Chondrocyte (in vitro differentiated cells): ENCODE results near the gene EHBP1. TPM values are rescaled to one million over a fixed set of nuclear protein-coding genes. Genes with fewer than 3 reads are reported as not detected.

ENCODE experiments used
- DNase-seq: peaks from one replicate; pipeline ENCODE4 v3.0.0; 2021; ENCODE audit warnings: mixed read lengths, low spot score
- H3K27ac Mint-ChIP-seq: one replicate; pipeline ENCODE4 v1.8.0; 2021; ENCODE audit warnings: mild to moderate bottlenecking, moderate library complexity, mixed read lengths; ENCODE audit not compliant: unreplicated experiment
- H3K27me3 Mint-ChIP-seq: 2 replicates; pipeline ENCODE4 v1.8.0; 2021; ENCODE audit warnings: low read depth, mixed read lengths
- H3K36me3 Mint-ChIP-seq: 2 replicates; pipeline ENCODE4 v1.8.0; 2021; ENCODE audit warnings: low read depth, mixed read lengths
- H3K4me1 Mint-ChIP-seq: 2 replicates; pipeline ENCODE4 v1.8.0; 2021; ENCODE audit warnings: low read depth, mild to moderate bottlenecking, mixed read lengths
- H3K4me3 Mint-ChIP-seq: one replicate; pipeline ENCODE4 v1.8.0; 2021; ENCODE audit warnings: mild to moderate bottlenecking, moderate library complexity, mixed read lengths; ENCODE audit not compliant: unreplicated experiment
- H3K9me3 Mint-ChIP-seq: 2 replicates; pipeline ENCODE4 v1.8.0; 2021; ENCODE audit warnings: low read depth, mixed read lengths
- CTCF ChIP-seq: fragments of 200-600 bp; sonication (generic); IDR thresholded peaks from 2 replicates; pipeline ENCODE4 v1.5.0; 2021; ENCODE audit warnings: antibody characterized with exemption, mild to moderate bottlenecking, moderate library complexity
- total RNA-seq: library from RNA; stranded (reverse); gene quantifications from 3 replicates; pipeline ENCODE4 v1.2.1, GENCODE V29; 2021

EHBP1 gene
- total RNA-seq, 1 donor from 2014 or later: 48.6 TPM

GRCh38 chr2:63041592-63041991 lies 336.1 kb downstream of the EHBP1 start:
- peaks cover 16% of the 10 kb centered on the region for H3K36me3 Mint-ChIP-seq
- TF ChIP-seq CTCF: no peak
- DNase-seq: no peak
- peaks cover 22% of the 10 kb centered on the region for H3K27me3 Mint-ChIP-seq
- H3K4me1 Mint-ChIP-seq: no peaks in the 10 kb centered on the region
- H3K9me3 Mint-ChIP-seq: no peaks in the 10 kb centered on the region
- H3K27ac Mint-ChIP-seq: no peak overlapping the region
- no peak overlapping the region for H3K4me3 Mint-ChIP-seq

- Mint-ChIP-seq H3K4me3 (no peak overlapping the region), H3K4me1 (peaks cover 24% of the 10 kb centered on the region), H3K36me3 (peaks cover 20% of the 10 kb centered on the region), H3K27me3 (peaks cover 49% of the 10 kb centered on the region), H3K27ac (no peak overlapping the region), H3K9me3 (no peaks in the 10 kb centered on the region)
- TF ChIP-seq CTCF: no peak
- no peak for DNase-seq
Observed at GRCh38 chr2:63044362-63045327, 339.1 kb downstream of the EHBP1 start.

- Mint-ChIP-seq H3K4me3 (no peak overlapping the region), H3K9me3 (no peaks in the 10 kb centered on the region), H3K4me1 (peaks cover 33% of the 10 kb centered on the region), H3K27me3 (peaks cover 59% of the 10 kb centered on the region), H3K27ac (no peak overlapping the region), H3K36me3 (peaks cover 18% of the 10 kb centered on the region)
- DNase-seq: no peak
- TF ChIP-seq CTCF: no peak
Observed at GRCh38 chr2:63046552-63046951, 341.0 kb downstream of the EHBP1 start.

- DNase-seq: no peak
- peaks cover 18% of the 10 kb centered on the region for H3K36me3 Mint-ChIP-seq
- peak overlapping the region; percentile 40 for H3K4me3 Mint-ChIP-seq
- H3K27ac Mint-ChIP-seq: no peak overlapping the region
- H3K4me1 Mint-ChIP-seq: peaks cover 33% of the 10 kb centered on the region
- TF ChIP-seq CTCF: no peak
- H3K9me3 Mint-ChIP-seq: no peaks in the 10 kb centered on the region
- peaks cover 59% of the 10 kb centered on the region for H3K27me3 Mint-ChIP-seq
Observed at GRCh38 chr2:63046961-63047320, 341.4 kb downstream of the EHBP1 start.

- no peak for DNase-seq
- Mint-ChIP-seq H3K9me3 (no peaks in the 10 kb centered on the region), H3K27me3 (peaks cover 65% of the 10 kb centered on the region), H3K27ac (no peak overlapping the region), H3K36me3 (peaks cover 18% of the 10 kb centered on the region), H3K4me3 (peak overlapping the region; percentile 40), H3K4me1 (peaks cover 33% of the 10 kb centered on the region)
- TF ChIP-seq CTCF: peak; percentile 47
Observed at GRCh38 chr2:63047321-63048279, 342.1 kb downstream of the EHBP1 start.
